Brain microvascular endothelial cell (primary cell): ENCODE results near the gene FARS2.

Experiments
- DNase-seq: peaks from one replicate; pipeline ENCODE4 v3.0.0-alpha.2; 2020
- H3K27ac ChIP-seq: fragments of 250-450 bp; sonication (Bioruptor Pico); 2 replicates; pipeline ENCODE4 v1.5.1; 2020; ENCODE audit warnings: mild to moderate bottlenecking, moderate library complexity
- H3K27me3 ChIP-seq: fragments of 250-450 bp; sonication (Bioruptor Pico); replicated peaks from 2 replicates; pipeline ENCODE4 v1.5.1; 2020; ENCODE audit warnings: mild to moderate bottlenecking
- H3K36me3 ChIP-seq: fragments of 250-450 bp; sonication (Bioruptor Pico); replicated peaks from 2 replicates; pipeline ENCODE4 v1.5.1; 2020; ENCODE audit warnings: mild to moderate bottlenecking
- H3K4me3 ChIP-seq: 2 replicates; pipeline ENCODE4 v1.5.1; 2011; ENCODE audit warnings: low read depth, mild to moderate bottlenecking, control low read depth, low read length, moderate library complexity
- CTCF ChIP-seq: IDR thresholded peaks from 2 replicates; pipeline ENCODE4 v1.5.1; 2011; ENCODE audit warnings: low read depth, mild to moderate bottlenecking, moderate library complexity, low read length, control low read depth, inconsistent platforms; ENCODE audit errors: missing control alignments
- in situ Hi-C: cut with HindIII; loops from 2 replicates; pipeline ENCODE4 v1.10.0; 2017; ENCODE audit warnings: low sequenced_read_pairs, low pct_ligation_motif_present

FARS2 gene

GRCh38 chr6:5395719-5396118 lies 134.4 kb downstream of the FARS2 start:
- Histone ChIP-seq H3K27ac (no peak overlapping the region), H3K27me3 (no peaks in the 10 kb centered on the region), H3K4me3 (no peak overlapping the region), H3K36me3 (no peaks in the 10 kb centered on the region)
- TF ChIP-seq CTCF, result no peak
- DNase-seq, result no peak
- in situ Hi-C loops, result no loop called here

- H3K36me3 ChIP-seq, result no peaks in the 10 kb centered on the region
- H3K4me3 ChIP-seq, result no peak overlapping the region
- peak; percentile 55 for TF ChIP-seq CTCF
- DNase-seq, result peak; percentile 27
- H3K27me3 ChIP-seq, result no peaks in the 10 kb centered on the region
- in situ Hi-C loops, result no loop called here
- H3K27ac ChIP-seq, result no peak overlapping the region
Observed at GRCh38 chr6:5398530-5398929, 137.2 kb downstream of the FARS2 start.

GRCh38 chr6:5399391-5399790 lies 138.1 kb downstream of the FARS2 start:
- no peaks in the 10 kb centered on the region for H3K36me3 ChIP-seq
- no peak overlapping the region for H3K27ac ChIP-seq
- DNase-seq, result no peak
- in situ Hi-C loops, result no loop called here
- TF ChIP-seq CTCF, result no peak
- no peaks in the 10 kb centered on the region for H3K27me3 ChIP-seq
- no peak overlapping the region for H3K4me3 ChIP-seq

- H3K4me3 ChIP-seq, result no peak overlapping the region
- in situ Hi-C loops, result no loop called here
- no peaks in the 10 kb centered on the region for H3K36me3 ChIP-seq
- no peaks in the 10 kb centered on the region for H3K27me3 ChIP-seq
- TF ChIP-seq CTCF, result peak; percentile 44
- peak; percentile 12 for DNase-seq
- no peak overlapping the region for H3K27ac ChIP-seq
Observed at GRCh38 chr6:5401845-5402738, 140.8 kb downstream of the FARS2 start.

- H3K27ac ChIP-seq, result no peak overlapping the region
- H3K36me3 ChIP-seq, result no peaks in the 10 kb centered on the region
- H3K4me3 ChIP-seq, result no peak overlapping the region
- no peak for DNase-seq
- H3K27me3 ChIP-seq, result no peaks in the 10 kb centered on the region
- no peak for TF ChIP-seq CTCF
- in situ Hi-C loops, result no loop called here
Observed at GRCh38 chr6:5403076-5403475, 141.8 kb downstream of the FARS2 start.

GRCh38 chr6:5403609-5404008 lies 142.3 kb downstream of the FARS2 start:
- H3K4me3 ChIP-seq, result no peak overlapping the region
- H3K27ac ChIP-seq, result no peak overlapping the region
- TF ChIP-seq CTCF, result no peak
- no peak for DNase-seq
- no peaks in the 10 kb centered on the region for H3K36me3 ChIP-seq
- in situ Hi-C loops, result no loop called here
- H3K27me3 ChIP-seq, result no peaks in the 10 kb centered on the region
